GM20000 (cell line): Measurements from ENCODE around the gene MSI2.

Source experiments
- DNase-seq: peaks from one replicate; pipeline ENCODE4 v3.0.0; 2012; ENCODE audit warnings: low spot score
- CTCF ChIP-seq: IDR thresholded peaks from 2 replicates; pipeline ENCODE4 v1.5.1; 2012; ENCODE audit warnings: mild to moderate bottlenecking, control low read depth; ENCODE audit errors: extremely low read depth, missing control alignments

MSI2 gene

GRCh38 chr17:57490111-57490845 lies 234.0 kb downstream of the MSI2 start:
- DNase-seq = no peak
- no peak for TF ChIP-seq CTCF

GRCh38 chr17:57490890-57491289 lies 234.6 kb downstream of the MSI2 start:
- no peak for TF ChIP-seq CTCF
- no peak for DNase-seq

GRCh38 chr17:57493171-57493570 lies 236.8 kb downstream of the MSI2 start:
- DNase-seq = peak; percentile 34
- no peak for TF ChIP-seq CTCF

GRCh38 chr17:57493625-57494024 lies 237.3 kb downstream of the MSI2 start:
- no peak for TF ChIP-seq CTCF
- DNase-seq = no peak

GRCh38 chr17:57494443-57494842 lies 238.1 kb downstream of the MSI2 start:
- no peak for DNase-seq
- no peak for TF ChIP-seq CTCF

GRCh38 chr17:57495771-57496170 lies 239.4 kb downstream of the MSI2 start:
- DNase-seq = no peak
- no peak for TF ChIP-seq CTCF

- no peak for DNase-seq
- no peak for TF ChIP-seq CTCF
Observed at GRCh38 chr17:57496382-57496781, 240.1 kb downstream of the MSI2 start.
